AG20443 (cell line): ENCODE data around the gene ABCC3.
"Not testable (repeated sequence)": the region's sequence is repeated elsewhere in the genome, so short reads cannot be mapped to it uniquely, and the experiment has no call there.

Experiments used
- DNase-seq: peaks from one replicate; pipeline ENCODE4 v3.0.0; 2012; ENCODE audit warnings: low spot score, mixed read lengths

The ABCC3 gene

GRCh38 chr17:50707289-50708049, 72.8 kb downstream of the ABCC3 start, which contains the start of gene ANKRD40:
Gene ANKRD40, minus strand, starts transcription at chr17:50707914. Its CDS starts 260 bp downstream, at chr17:50707654.
- peak; percentile 92 for DNase-seq

GRCh38 chr17:50708050-50709000, 73.6 kb downstream of the ABCC3 start:
- no peak for DNase-seq

GRCh38 chr17:50709053-50709452, 74.4 kb downstream of the ABCC3 start:
- not testable (repeated sequence) for DNase-seq

- no peak for DNase-seq
Measured at GRCh38 chr17:50710025-50710424, 75.3 kb downstream of the ABCC3 start.

- DNase-seq = no peak
Measured at GRCh38 chr17:50710650-50711049, 76.0 kb downstream of the ABCC3 start.

GRCh38 chr17:50712641-50713040, 78.0 kb downstream of the ABCC3 start:
- no peak for DNase-seq

- DNase-seq = no peak
Measured at GRCh38 chr17:50715471-50715870, 80.8 kb downstream of the ABCC3 start.

GRCh38 chr17:50719144-50719923, 84.7 kb downstream of the ABCC3 start, which contains the start of gene LUC7L3:
Gene LUC7L3, plus strand, starts transcription at chr17:50719603. Its CDS starts 130 bp downstream, at chr17:50719733.
- DNase-seq = peak; percentile 99

- no peak for DNase-seq
Measured at GRCh38 chr17:50719924-50720794, 85.5 kb downstream of the ABCC3 start.

GRCh38 chr17:50721194-50722010, 86.7 kb downstream of the ABCC3 start:
- peak; percentile 19 for DNase-seq

GRCh38 chr17:50722746-50723145, 88.1 kb downstream of the ABCC3 start:
- DNase-seq = no peak

GRCh38 chr17:50724622-50725021, 89.9 kb downstream of the ABCC3 start:
- not testable (repeated sequence) for DNase-seq

GRCh38 chr17:50725769-50726655, 91.3 kb downstream of the ABCC3 start:
- DNase-seq = no peak

- DNase-seq = no peak
Measured at GRCh38 chr17:50728112-50728429, 93.4 kb downstream of the ABCC3 start.

GRCh38 chr17:50728881-50729765, 94.4 kb downstream of the ABCC3 start:
- DNase-seq = no peak

GRCh38 chr17:50731575-50732460, 97.1 kb downstream of the ABCC3 start:
- DNase-seq = no peak

- no peak for DNase-seq
Measured at GRCh38 chr17:50735287-50735686, 100.6 kb downstream of the ABCC3 start.
